Posterior vena cava (tissue), 2 donors: ENCODE data around the gene FGL2. TPM values are rescaled to one million over a fixed set of nuclear protein-coding genes. Genes with fewer than 3 reads are reported as not detected.
"Not testable (repeated sequence)": the region's sequence is repeated elsewhere in the genome, so short reads cannot be mapped to it uniquely, and the experiment has no call there.

ENCODE experiments used
- DNase-seq: peaks from one replicate; pipeline ENCODE4 v3.0.0-alpha.2; 2020; ENCODE audit warnings: low spot score
- intact Hi-C, 2 donors: fragments of 100-400 bp; cut with DNase I; formaldehyde crosslinking; loops; one replicate each; pipeline versions ENCODE4 v1.14.1 to v1.14.2; 2022 to 2023
- total RNA-seq, 2 donors: library from RNA; stranded (reverse); fragmentation: NEBNext Ultra II Directional; extraction: Animal tissue kit (Norgen Biotek cat#: 25700); gene quantifications; one replicate each; pipeline ENCODE4 v1.2.1, GENCODE V29; 2021
- donor health status: DM: yes; HTN: yes; CAD: no.
- donor health status: DM: yes; HTN: yes; CAD: no.

The FGL2 gene
- total RNA-seq, 2 donors from 2014 or later = 31.9 to 72.6 TPM

- intact Hi-C loops, DNase-seq: not testable (repeated sequence)
Measured at GRCh38 chr7:77219701-77220331, 20.2 kb upstream of the FGL2 start.

- DNase-seq = no peak
- intact Hi-C loops = no loop called here
Measured at GRCh38 chr7:77217474-77218185, 18.0 kb upstream of the FGL2 start.

- no peak for DNase-seq
- intact Hi-C loops = no loop called here
Measured at GRCh38 chr7:77216181-77216845, 16.7 kb upstream of the FGL2 start.

GRCh38 chr7:77209479-77210139 lies 10.0 kb upstream of the FGL2 start:
- no peak for DNase-seq
- intact Hi-C loops = no loop called here

- intact Hi-C loops = no loop called here
- no peak for DNase-seq
Measured at GRCh38 chr7:77208416-77208815, 8.8 kb upstream of the FGL2 start.

GRCh38 chr7:77205706-77206105 lies 6.1 kb upstream of the FGL2 start:
- intact Hi-C loops = no loop called here
- DNase-seq = no peak

GRCh38 chr7:77202481-77202976 lies 2.9 kb upstream of the FGL2 start:
- intact Hi-C loops = no loop called here

GRCh38 chr7:77200542-77200941 lies 923 bp upstream of the FGL2 start:
- intact Hi-C loops = no loop called here
- DNase-seq = no peak

More at GRCh38 chr7:77202481-77202976, 2.9 kb upstream of the FGL2 start:
- no peak for DNase-seq

- DNase-seq = no peak
- intact Hi-C loops = no loop called here
Measured at GRCh38 chr7:77197141-77197540, 2.5 kb downstream of the FGL2 start.

GRCh38 chr7:77188731-77189437 lies 10.7 kb downstream of the FGL2 start:
- intact Hi-C loops = no loop called here
- DNase-seq = no peak

- intact Hi-C loops = no loop called here
Measured at GRCh38 chr7:77185866-77186265, 13.8 kb downstream of the FGL2 start.

GRCh38 chr7:77184990-77185389 lies 14.6 kb downstream of the FGL2 start:
- no peak for DNase-seq
- intact Hi-C loops = no loop called here

More at GRCh38 chr7:77185866-77186265, 13.8 kb downstream of the FGL2 start:
- no peak for DNase-seq

- intact Hi-C loops = no loop called here
- no peak for DNase-seq
Measured at GRCh38 chr7:77184463-77184862, 15.2 kb downstream of the FGL2 start.

GRCh38 chr7:77182261-77182660 lies 17.4 kb downstream of the FGL2 start:
- no peak for DNase-seq
- intact Hi-C loops = no loop called here

GRCh38 chr7:77181734-77182133 lies 17.9 kb downstream of the FGL2 start:
- intact Hi-C loops = no loop called here
- no peak for DNase-seq

GRCh38 chr7:77181015-77181595 lies 18.5 kb downstream of the FGL2 start:
- intact Hi-C loops = no loop called here
- no peak for DNase-seq

GRCh38 chr7:77178024-77178423 lies 21.6 kb downstream of the FGL2 start:
- intact Hi-C loops, DNase-seq: not testable (repeated sequence)

GRCh38 chr7:77177321-77177904 lies 22.2 kb downstream of the FGL2 start:
- DNase-seq, intact Hi-C loops: not testable (repeated sequence)
